K562 (cell line): ENCODE data around the gene CCM2.

Experiments
- ATF1 ChIP-seq, 2 experiments: fragments of 450-650 bp in 1 of 2; IDR thresholded peaks; 2 replicates each; pipeline ENCODE4 v1.6.1; 2016; ENCODE audit warnings: missing compliant biosample characterization in 1 of 2, missing genetic modification characterization in 1 of 2
- ATF2 ChIP-seq: sonication (generic); formaldehyde crosslinking; IDR thresholded peaks from 2 replicates; pipeline ENCODE4 v1.8.1; 2022; ENCODE audit warnings: missing genetic modification reagents
- CHD1 ChIP-seq: fragments of 200-600 bp; sonication (generic); IDR thresholded peaks from one replicate; pipeline ENCODE4 v1.6.1; 2012; ENCODE audit warnings: mild to moderate bottlenecking, moderate library complexity, low read length, inconsistent platforms
- PREB ChIP-seq: sonication (generic); formaldehyde crosslinking; IDR thresholded peaks from 2 replicates; pipeline ENCODE4 v1.8.1; 2023; ENCODE audit warnings: mild to moderate bottlenecking, missing genetic modification reagents
- RAD51 ChIP-seq: fragments of 450-650 bp; IDR thresholded peaks from 2 replicates; pipeline ENCODE4 v1.7.1; 2016; ENCODE audit warnings: low read depth, mild to moderate bottlenecking, borderline replicate concordance
- RBM25 ChIP-seq: fragments of 200-400 bp; formaldehyde crosslinking; IDR thresholded peaks from 2 replicates; pipeline ENCODE4 v1.6.1; 2018; ENCODE audit warnings: low read length, low read depth, moderate library complexity; ENCODE audit not compliant: severe bottlenecking
- SMC3 ChIP-seq: conservative IDR thresholded peaks from 2 replicates; pipeline ENCODE4 v1.6.1; 2011; ENCODE audit warnings: low read depth, low read length, improper control_type of control experiment; ENCODE audit not compliant: insufficient read depth
- ZBTB33 ChIP-seq: sonication (generic); formaldehyde crosslinking; IDR thresholded peaks from 2 replicates; pipeline ENCODE4 v1.8.1; 2023; ENCODE audit warnings: mild to moderate bottlenecking, missing genetic modification reagents
- TF ChIP-seq, protein P1 (sequence below): fragments of 250-450 bp; sonication (Bioruptor Pico); IDR thresholded peaks from 2 replicates; pipeline ENCODE4 v1.4.0; 2020; ENCODE audit warnings: mild to moderate bottlenecking, moderate library complexity
- TF ChIP-seq, protein P2 (sequence below): sonication (generic); formaldehyde crosslinking; IDR thresholded peaks from 2 replicates; pipeline ENCODE4 v1.8.0; 2022; ENCODE audit warnings: missing genetic modification reagents, mild to moderate bottlenecking, borderline replicate concordance
- TF ChIP-seq, protein P3 (sequence below): sonication (generic); formaldehyde crosslinking; IDR thresholded peaks from 2 replicates; pipeline ENCODE4 v1.4.0; 2020; ENCODE audit warnings: mild to moderate bottlenecking, missing genetic modification reagents

GRCh38 chr7:45106820-45107219 lies 106.8 kb downstream of the CCM2 start:
- TF ChIP-seq SMC3 (no peak), PREB (CRISPR knock-in tag) (no peak), RBM25 (no peak), RAD51 (no peak), ZBTB33 (CRISPR knock-in tag) (no peak), ATF1 (CRISPR knock-in tag; IDR thresholded peaks at IDR 0.05) (no peak), ATF1 (tag; IDR thresholded peaks at IDR 0.05) (no peak), ATF2 (no peak), CHD1 (no peak)
- TF ChIP-seq, protein P1, sequence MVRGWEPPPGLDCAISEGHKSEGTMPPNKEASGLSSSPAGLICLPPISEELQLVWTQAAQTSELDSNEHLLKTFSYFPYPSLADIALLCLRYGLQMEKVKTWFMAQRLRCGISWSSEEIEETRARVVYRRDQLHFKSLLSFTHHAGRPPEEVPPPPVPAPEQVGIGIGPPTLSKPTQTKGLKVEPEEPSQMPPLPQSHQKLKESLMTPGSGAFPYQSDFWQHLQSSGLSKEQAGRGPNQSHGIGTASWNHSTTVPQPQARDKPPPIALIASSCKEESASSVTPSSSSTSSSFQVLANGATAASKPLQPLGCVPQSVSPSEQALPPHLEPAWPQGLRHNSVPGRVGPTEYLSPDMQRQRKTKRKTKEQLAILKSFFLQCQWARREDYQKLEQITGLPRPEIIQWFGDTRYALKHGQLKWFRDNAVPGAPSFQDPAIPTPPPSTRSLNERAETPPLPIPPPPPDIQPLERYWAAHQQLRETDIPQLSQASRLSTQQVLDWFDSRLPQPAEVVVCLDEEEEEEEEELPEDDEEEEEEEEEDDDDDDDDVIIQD, result no peak
- TF ChIP-seq, protein P2, sequence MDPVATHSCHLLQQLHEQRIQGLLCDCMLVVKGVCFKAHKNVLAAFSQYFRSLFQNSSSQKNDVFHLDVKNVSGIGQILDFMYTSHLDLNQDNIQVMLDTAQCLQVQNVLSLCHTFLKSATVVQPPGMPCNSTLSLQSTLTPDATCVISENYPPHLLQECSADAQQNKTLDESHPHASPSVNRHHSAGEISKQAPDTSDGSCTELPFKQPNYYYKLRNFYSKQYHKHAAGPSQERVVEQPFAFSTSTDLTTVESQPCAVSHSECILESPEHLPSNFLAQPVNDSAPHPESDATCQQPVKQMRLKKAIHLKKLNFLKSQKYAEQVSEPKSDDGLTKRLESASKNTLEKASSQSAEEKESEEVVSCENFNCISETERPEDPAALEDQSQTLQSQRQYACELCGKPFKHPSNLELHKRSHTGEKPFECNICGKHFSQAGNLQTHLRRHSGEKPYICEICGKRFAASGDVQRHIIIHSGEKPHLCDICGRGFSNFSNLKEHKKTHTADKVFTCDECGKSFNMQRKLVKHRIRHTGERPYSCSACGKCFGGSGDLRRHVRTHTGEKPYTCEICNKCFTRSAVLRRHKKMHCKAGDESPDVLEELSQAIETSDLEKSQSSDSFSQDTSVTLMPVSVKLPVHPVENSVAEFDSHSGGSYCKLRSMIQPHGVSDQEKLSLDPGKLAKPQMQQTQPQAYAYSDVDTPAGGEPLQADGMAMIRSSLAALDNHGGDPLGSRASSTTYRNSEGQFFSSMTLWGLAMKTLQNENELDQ (CRISPR knock-in tag), result no peak
- TF ChIP-seq, protein P3, sequence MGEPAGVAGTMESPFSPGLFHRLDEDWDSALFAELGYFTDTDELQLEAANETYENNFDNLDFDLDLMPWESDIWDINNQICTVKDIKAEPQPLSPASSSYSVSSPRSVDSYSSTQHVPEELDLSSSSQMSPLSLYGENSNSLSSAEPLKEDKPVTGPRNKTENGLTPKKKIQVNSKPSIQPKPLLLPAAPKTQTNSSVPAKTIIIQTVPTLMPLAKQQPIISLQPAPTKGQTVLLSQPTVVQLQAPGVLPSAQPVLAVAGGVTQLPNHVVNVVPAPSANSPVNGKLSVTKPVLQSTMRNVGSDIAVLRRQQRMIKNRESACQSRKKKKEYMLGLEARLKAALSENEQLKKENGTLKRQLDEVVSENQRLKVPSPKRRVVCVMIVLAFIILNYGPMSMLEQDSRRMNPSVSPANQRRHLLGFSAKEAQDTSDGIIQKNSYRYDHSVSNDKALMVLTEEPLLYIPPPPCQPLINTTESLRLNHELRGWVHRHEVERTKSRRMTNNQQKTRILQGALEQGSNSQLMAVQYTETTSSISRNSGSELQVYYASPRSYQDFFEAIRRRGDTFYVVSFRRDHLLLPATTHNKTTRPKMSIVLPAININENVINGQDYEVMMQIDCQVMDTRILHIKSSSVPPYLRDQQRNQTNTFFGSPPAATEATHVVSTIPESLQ (CRISPR knock-in tag), result no peak
